MCF 10A (cell line): ENCODE results near the gene SGTA. TPM values are rescaled to one million over a fixed set of nuclear protein-coding genes. Genes with fewer than 3 reads are reported as not detected.

Experiments used
- BruUV-seq: library from RNA; stranded (reverse); fragments of 400-500 nt; replicated peaks from 2 replicates; lab custom pipeline; 2021; lab: Mats Ljungman, UMichigan
- CTCF ChIA-PET: fragments of 300-600 bp; sonication (Branson Sonifier 250); formaldehyde crosslinking; extraction: SDS; loops from one replicate; lab custom pipeline; 2021; ENCODE audit warnings: antibody characterized with exemption, inconsistent platforms; lab: Yijun Ruan, JAX
- POLR2A ChIA-PET: fragments of 300-600, 350-650 bp; sonication (Branson Sonifier 250); formaldehyde crosslinking; extraction: SDS; loops from one replicate; lab custom pipeline; 2020; ENCODE audit warnings: antibody characterized with exemption, inconsistent platforms; lab: Yijun Ruan, JAX
- DNase-seq: peaks from one replicate; pipeline ENCODE4 v3.0.0-alpha.2; 2018; ENCODE audit not compliant: unreplicated experiment
- H3K27ac Mint-ChIP-seq: one replicate; pipeline ENCODE4 v1.8.0; 2022; ENCODE audit warnings: mild to moderate bottlenecking, low read depth, mixed read lengths; ENCODE audit not compliant: unreplicated experiment
- H3K27me3 Mint-ChIP-seq: one replicate; pipeline ENCODE4 v1.8.0; 2022; ENCODE audit warnings: mixed read lengths; ENCODE audit not compliant: insufficient read depth, unreplicated experiment
- H3K36me3 Mint-ChIP-seq: one replicate; pipeline ENCODE4 v1.8.0; 2022; ENCODE audit warnings: mild to moderate bottlenecking, moderate library complexity, mixed read lengths; ENCODE audit not compliant: insufficient read depth, unreplicated experiment
- H3K4me1 Mint-ChIP-seq: one replicate; pipeline ENCODE4 v1.8.0; 2022; ENCODE audit warnings: mixed read lengths; ENCODE audit not compliant: insufficient read depth, unreplicated experiment
- H3K4me3 Mint-ChIP-seq: one replicate; pipeline ENCODE4 v1.8.0; 2022; ENCODE audit warnings: mild to moderate bottlenecking, moderate library complexity, mixed read lengths; ENCODE audit not compliant: unreplicated experiment
- H3K9me3 Mint-ChIP-seq: one replicate; pipeline ENCODE4 v1.8.0; 2022; ENCODE audit warnings: mixed read lengths; ENCODE audit not compliant: unreplicated experiment
- intact Hi-C: fragments of 100-400 bp; cut with micrococcal nuclease; formaldehyde crosslinking; loops from 2 replicates; pipeline ENCODE4 v1.14.1; 2022
- total RNA-seq: library from RNA; stranded (reverse); gene quantifications from 2 replicates; pipeline ENCODE4 v1.2.3, GENCODE V29; 2022
- TF ChIP-seq, protein P1 (sequence below): fragments of 200-600 bp; IDR thresholded peaks from one replicate; pipeline ENCODE4 v1.8.0; 2022; ENCODE audit warnings: antibody characterized with exemption, mild to moderate bottlenecking; ENCODE audit not compliant: unreplicated experiment

The SGTA gene
- total RNA-seq, 1 experiment from 2014 or later, result 66.6 TPM

DNA sequence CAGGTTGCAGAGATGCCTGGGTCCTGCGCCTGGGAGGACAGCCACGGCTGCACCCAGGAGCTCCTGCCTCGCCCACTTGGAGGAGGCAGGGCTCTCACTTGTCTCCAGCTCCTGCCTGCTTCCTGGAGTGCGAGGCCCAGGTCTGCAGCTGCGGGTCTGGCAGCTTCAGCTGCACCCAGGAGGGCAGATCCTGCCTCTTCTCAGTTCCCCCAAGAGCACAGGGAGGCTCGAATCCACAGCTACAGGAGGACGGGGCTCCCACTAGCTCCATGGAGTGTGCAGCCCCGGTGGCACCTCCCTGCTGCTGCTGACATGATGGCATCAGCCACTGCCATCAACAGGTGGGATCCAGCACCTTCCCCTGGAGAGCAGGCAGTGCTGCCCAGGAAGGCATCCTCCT lies 41.1 kb upstream of the SGTA start:
- H3K4me1 Mint-ChIP-seq, result no peaks in the 10 kb centered on the region
- H3K27me3 Mint-ChIP-seq, result no peaks in the 10 kb centered on the region
- TF ChIP-seq, protein P1, sequence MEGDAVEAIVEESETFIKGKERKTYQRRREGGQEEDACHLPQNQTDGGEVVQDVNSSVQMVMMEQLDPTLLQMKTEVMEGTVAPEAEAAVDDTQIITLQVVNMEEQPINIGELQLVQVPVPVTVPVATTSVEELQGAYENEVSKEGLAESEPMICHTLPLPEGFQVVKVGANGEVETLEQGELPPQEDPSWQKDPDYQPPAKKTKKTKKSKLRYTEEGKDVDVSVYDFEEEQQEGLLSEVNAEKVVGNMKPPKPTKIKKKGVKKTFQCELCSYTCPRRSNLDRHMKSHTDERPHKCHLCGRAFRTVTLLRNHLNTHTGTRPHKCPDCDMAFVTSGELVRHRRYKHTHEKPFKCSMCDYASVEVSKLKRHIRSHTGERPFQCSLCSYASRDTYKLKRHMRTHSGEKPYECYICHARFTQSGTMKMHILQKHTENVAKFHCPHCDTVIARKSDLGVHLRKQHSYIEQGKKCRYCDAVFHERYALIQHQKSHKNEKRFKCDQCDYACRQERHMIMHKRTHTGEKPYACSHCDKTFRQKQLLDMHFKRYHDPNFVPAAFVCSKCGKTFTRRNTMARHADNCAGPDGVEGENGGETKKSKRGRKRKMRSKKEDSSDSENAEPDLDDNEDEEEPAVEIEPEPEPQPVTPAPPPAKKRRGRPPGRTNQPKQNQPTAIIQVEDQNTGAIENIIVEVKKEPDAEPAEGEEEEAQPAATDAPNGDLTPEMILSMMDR, result no peak
- no peak overlapping the region for H3K4me3 Mint-ChIP-seq
- POLR2A ChIA-PET, result interaction anchor here (1.1 kb wide), 1 partner anchor 39 kb away, joined by 3 read pairs; the partner anchor contains the start of gene THOP1
- intact Hi-C loops, result no loop called here
- no peak for DNase-seq
- no peak overlapping the region for H3K27ac Mint-ChIP-seq
- H3K9me3 Mint-ChIP-seq, result peaks cover 8% of the 10 kb centered on the region
- BruUV-seq, result no TSS peak
- H3K36me3 Mint-ChIP-seq, result peaks cover 17% of the 10 kb centered on the region
- CTCF ChIA-PET, result no interaction called here

DNA sequence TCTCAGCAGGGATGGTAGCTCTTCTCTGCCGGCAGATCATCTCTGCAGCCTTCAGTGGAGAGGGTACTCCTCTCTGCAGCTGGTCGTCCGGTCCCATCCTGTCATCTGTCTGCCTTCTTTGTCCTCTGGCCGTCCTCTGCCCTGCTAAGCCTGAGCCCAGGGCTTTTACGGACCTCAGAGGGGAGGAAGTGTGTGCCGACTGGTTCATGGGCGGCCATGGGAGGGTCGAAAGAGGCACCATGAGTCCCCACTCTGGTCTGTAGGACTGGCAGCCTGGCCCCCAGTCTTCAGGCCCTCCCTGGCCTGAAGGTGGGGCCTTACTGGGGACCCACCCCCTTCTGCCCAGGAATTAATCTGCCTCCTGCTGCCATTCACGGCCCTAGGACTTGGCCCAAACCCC lies 40.6 kb upstream of the SGTA start:
- DNase-seq, result no peak
- no TSS peak for BruUV-seq
- no peak overlapping the region for H3K4me3 Mint-ChIP-seq
- no peaks in the 10 kb centered on the region for H3K27me3 Mint-ChIP-seq
- peaks cover 5% of the 10 kb centered on the region for H3K9me3 Mint-ChIP-seq
- CTCF ChIA-PET, result no interaction called here
- H3K4me1 Mint-ChIP-seq, result no peaks in the 10 kb centered on the region
- peaks cover 18% of the 10 kb centered on the region for H3K36me3 Mint-ChIP-seq
- TF ChIP-seq, protein P1, result no peak
- H3K27ac Mint-ChIP-seq, result no peak overlapping the region
- POLR2A ChIA-PET, result interaction anchor here (1.1 to 2.5 kb wide), 2 partner anchors 17 to 39 kb away, joined by 3 to 10 read pairs; partner anchors contain the start of genes THOP1 and ZNF555
- intact Hi-C loops, result no loop called here

DNA sequence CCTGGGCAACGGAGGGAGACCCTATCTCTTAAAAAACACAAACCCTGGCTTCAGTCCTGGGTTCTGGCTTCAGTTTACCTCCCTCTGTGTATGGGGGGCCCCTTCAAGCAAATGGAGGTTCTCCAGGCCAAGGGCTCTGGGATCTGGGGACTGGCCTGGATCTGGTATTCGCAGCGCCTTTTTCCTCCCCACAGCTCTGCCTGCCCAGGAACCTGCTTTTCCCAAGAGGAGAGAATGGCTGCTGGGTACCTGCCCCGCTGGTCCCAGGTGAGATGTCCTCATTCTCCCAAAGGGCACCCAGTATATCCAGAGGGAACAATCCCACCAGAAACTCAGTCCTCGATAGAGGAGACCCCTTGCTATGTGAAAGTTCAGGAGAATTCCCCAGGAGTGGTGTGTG lies 39.8 kb upstream of the SGTA start:
- Mint-ChIP-seq H3K27ac (no peak overlapping the region), H3K4me3 (no peak overlapping the region), H3K27me3 (no peaks in the 10 kb centered on the region), H3K9me3 (no peaks in the 10 kb centered on the region), H3K36me3 (peaks cover 19% of the 10 kb centered on the region), H3K4me1 (no peaks in the 10 kb centered on the region)
- ChIA-PET CTCF (no interaction called here), POLR2A (interaction anchor here (2.5 kb wide), 1 partner anchor 18 kb away, joined by 10 read pairs; the partner anchor contains the start of gene ZNF555)
- intact Hi-C loops, result no loop called here
- BruUV-seq, result no TSS peak
- DNase-seq, result no peak
- TF ChIP-seq, protein P1, result no peak

DNA sequence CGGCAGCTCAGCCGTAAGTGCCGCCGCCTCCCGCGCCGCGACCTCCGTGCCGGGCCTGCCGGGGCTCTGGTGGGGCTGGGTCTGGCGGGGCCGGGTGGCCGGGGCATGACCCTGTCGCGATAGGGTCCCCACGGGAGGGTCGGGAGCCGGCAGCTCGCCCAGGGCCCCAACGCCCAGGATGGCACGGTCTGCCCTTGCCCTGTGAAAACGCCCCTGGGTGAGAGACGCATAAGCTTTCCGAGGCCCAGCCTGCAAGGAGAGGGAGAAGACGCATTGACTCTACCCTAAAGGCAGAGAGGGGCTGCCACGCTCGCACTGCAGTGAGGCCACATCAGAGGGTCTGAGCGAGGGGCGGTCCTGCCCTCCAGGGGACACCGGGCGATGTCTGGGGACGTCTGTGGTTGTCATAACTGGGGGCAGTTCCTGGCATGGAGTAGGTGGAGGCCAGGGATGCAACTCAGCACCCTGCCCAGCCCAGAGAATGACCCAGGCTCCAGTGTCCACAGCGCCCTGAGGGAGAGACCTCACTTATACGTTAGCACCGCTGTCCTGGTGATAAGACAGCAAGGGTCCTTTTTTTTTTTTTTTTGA lies 37.1 kb upstream of the SGTA start:
- Mint-ChIP-seq H3K9me3 (no peaks in the 10 kb centered on the region), H3K27ac (peak overlapping the region; percentile 75), H3K4me3 (peak overlapping the region; percentile 79), H3K4me1 (peaks cover 4% of the 10 kb centered on the region), H3K27me3 (no peaks in the 10 kb centered on the region), H3K36me3 (peaks cover 6% of the 10 kb centered on the region)
- ChIA-PET CTCF (interaction anchor here (0.6 to 1.6 kb wide), 7 partner anchors 13 to 150 kb away, joined by 3 to 7 read pairs (median 4); no protein-coding TSS in a partner anchor), POLR2A (interaction anchor here (1.2 to 2.1 kb wide), 3 partner anchors 21 to 131 kb away, joined by 3 to 11 read pairs (median 3); partner anchors contain the start of gene ZNF555)
- intact Hi-C loops, result no loop called here
- no peak for DNase-seq
- no TSS peak for BruUV-seq
- TF ChIP-seq, protein P1, result no peak
